ENCODE data around the gene FOSB. TPM values are rescaled to one million over a fixed set of nuclear protein-coding genes. Genes with fewer than 3 reads are reported as not detected.
A peak's percentile ranks its signal among the peaks of the same experiment; 100 is the strongest.

The FOSB gene
- total and polyA plus RNA-seq, 9 of the 15 experiments (the other 6 are each of a cell fraction or from before 2014, with no cell fraction given) = 0.11 to 2.7 (median 0.73) TPM

DNA sequence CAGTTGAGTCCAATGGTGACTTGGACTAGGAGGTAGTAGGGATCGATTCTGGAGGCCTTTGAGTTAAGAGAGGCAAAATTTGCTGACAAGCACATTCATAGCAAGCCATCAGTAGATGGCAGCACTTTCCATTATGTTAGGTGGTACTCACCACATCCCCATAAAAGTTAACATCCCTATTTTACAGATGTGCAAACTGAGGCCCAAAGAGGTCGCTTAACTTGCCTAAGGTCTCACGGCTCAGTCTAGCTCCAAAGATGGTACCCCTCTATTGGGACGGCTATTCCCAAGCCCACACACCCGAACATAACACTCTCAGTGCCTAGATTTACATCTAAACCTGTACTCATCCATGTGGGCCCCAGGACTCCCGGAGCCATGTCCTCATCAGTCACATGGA is 21.5 kb upstream of the FOSB start (continued):
- TF ChIP-seq, protein P1, sequence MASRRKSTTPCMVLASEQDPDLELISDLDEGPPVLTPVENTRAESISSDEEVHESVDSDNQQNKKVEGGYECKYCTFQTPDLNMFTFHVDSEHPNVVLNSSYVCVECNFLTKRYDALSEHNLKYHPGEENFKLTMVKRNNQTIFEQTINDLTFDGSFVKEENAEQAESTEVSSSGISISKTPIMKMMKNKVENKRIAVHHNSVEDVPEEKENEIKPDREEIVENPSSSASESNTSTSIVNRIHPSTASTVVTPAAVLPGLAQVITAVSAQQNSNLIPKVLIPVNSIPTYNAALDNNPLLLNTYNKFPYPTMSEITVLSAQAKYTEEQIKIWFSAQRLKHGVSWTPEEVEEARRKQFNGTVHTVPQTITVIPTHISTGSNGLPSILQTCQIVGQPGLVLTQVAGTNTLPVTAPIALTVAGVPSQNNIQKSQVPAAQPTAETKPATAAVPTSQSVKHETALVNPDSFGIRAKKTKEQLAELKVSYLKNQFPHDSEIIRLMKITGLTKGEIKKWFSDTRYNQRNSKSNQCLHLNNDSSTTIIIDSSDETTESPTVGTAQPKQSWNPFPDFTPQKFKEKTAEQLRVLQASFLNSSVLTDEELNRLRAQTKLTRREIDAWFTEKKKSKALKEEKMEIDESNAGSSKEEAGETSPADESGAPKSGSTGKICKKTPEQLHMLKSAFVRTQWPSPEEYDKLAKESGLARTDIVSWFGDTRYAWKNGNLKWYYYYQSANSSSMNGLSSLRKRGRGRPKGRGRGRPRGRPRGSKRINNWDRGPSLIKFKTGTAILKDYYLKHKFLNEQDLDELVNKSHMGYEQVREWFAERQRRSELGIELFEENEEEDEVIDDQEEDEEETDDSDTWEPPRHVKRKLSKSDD (conservative IDR thresholded peaks at IDR 0.05; ENCODE audit: low read length) = no peak
- no peak for TF ChIP-seq NCOR1 (IDR thresholded peaks at IDR 0.05)
- TF ChIP-seq, protein P2, sequence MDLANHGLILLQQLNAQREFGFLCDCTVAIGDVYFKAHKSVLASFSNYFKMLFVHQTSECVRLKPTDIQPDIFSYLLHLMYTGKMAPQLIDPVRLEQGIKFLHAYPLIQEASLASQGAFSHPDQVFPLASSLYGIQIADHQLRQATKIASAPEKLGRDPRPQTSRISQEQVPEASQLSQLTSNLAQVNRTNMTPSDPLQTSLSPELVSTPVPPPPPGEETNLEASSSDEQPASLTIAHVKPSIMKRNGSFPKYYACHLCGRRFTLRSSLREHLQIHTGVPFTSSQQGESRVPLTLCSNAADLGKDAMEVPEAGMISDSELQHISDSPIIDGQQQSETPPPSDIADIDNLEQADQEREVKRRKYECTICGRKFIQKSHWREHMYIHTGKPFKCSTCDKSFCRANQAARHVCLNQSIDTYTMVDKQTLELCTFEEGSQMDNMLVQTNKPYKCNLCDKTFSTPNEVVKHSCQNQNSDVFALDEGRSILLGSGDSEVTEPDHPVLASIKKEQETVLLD (IDR thresholded peaks at IDR 0.05) = no peak
- no peak for TF ChIP-seq LARP7 (IDR thresholded peaks at IDR 0.05)
- peak; percentile 60 to 95; a peak in 2 of 4 replicates for TF ChIP-seq RCOR1 (IDR thresholded peaks at IDR 0.05; ENCODE audit: borderline replicate concordance in 1 of 2, low read depth in 2 of 2, low read length in 2 of 2)
- TF ChIP-seq, protein P3, sequence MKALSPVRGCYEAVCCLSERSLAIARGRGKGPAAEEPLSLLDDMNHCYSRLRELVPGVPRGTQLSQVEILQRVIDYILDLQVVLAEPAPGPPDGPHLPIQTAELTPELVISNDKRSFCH (CRISPR knock-in tag; IDR thresholded peaks at IDR 0.05) = no peak
- TF ChIP-seq, protein P3 (tag; IDR thresholded peaks at IDR 0.05) = no peak
- TF ChIP-seq, protein P4, sequence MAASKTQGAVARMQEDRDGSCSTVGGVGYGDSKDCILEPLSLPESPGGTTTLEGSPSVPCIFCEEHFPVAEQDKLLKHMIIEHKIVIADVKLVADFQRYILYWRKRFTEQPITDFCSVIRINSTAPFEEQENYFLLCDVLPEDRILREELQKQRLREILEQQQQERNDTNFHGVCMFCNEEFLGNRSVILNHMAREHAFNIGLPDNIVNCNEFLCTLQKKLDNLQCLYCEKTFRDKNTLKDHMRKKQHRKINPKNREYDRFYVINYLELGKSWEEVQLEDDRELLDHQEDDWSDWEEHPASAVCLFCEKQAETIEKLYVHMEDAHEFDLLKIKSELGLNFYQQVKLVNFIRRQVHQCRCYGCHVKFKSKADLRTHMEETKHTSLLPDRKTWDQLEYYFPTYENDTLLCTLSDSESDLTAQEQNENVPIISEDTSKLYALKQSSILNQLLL (CRISPR knock-in tag; IDR thresholded peaks at IDR 0.05; ENCODE audit: borderline replicate concordance) = no peak
- TF ChIP-seq ZNF77 (CRISPR knock-in tag; IDR thresholded peaks at IDR 0.05) = no peak
- TF ChIP-seq ZNF311 (CRISPR knock-in tag; IDR thresholded peaks at IDR 0.05) = no peak
- TF ChIP-seq ZNF175 (CRISPR knock-in tag; IDR thresholded peaks at IDR 0.05; ENCODE audit: low read depth) = no peak
- no peak for TF ChIP-seq ZNF551 (CRISPR knock-in tag; IDR thresholded peaks at IDR 0.05)
- TF ChIP-seq BMI1 (IDR thresholded peaks at IDR 0.05; ENCODE audit: low read length) = no peak
- TF ChIP-seq ZNF561 (CRISPR knock-in tag; conservative IDR thresholded peaks at IDR 0.05) = no peak
- TF ChIP-seq STAG1 (CRISPR knock-in tag; IDR thresholded peaks at IDR 0.05; ENCODE audit: borderline replicate concordance) = no peak
- TF ChIP-seq, protein P5, sequence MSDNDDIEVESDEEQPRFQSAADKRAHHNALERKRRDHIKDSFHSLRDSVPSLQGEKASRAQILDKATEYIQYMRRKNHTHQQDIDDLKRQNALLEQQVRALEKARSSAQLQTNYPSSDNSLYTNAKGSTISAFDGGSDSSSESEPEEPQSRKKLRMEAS (CRISPR knock-in tag; IDR thresholded peaks at IDR 0.05) = no peak; the same call in 1 of the 2 replicates
- TF ChIP-seq SOX6 (IDR thresholded peaks at IDR 0.05) = 0 out of 2 replicates have a peak, but pooled peaks have one; percentile 11
- no peak for TF ChIP-seq ZBED1 (IDR thresholded peaks at IDR 0.05)
- peak in 1 of 2 experiments; percentile 79; a peak in 2 of 3 replicates for TF ChIP-seq CBX3 (IDR thresholded peaks at IDR 0.05; ENCODE audit: borderline replicate concordance in 1 of 2, low read length in 2 of 2)
- TF ChIP-seq, protein P6, sequence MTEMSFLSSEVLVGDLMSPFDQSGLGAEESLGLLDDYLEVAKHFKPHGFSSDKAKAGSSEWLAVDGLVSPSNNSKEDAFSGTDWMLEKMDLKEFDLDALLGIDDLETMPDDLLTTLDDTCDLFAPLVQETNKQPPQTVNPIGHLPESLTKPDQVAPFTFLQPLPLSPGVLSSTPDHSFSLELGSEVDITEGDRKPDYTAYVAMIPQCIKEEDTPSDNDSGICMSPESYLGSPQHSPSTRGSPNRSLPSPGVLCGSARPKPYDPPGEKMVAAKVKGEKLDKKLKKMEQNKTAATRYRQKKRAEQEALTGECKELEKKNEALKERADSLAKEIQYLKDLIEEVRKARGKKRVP (CRISPR knock-in tag; IDR thresholded peaks at IDR 0.05) = no peak
- TF ChIP-seq ZNF668 (CRISPR knock-in tag; IDR thresholded peaks at IDR 0.05) = no peak
- TF ChIP-seq, protein P7, sequence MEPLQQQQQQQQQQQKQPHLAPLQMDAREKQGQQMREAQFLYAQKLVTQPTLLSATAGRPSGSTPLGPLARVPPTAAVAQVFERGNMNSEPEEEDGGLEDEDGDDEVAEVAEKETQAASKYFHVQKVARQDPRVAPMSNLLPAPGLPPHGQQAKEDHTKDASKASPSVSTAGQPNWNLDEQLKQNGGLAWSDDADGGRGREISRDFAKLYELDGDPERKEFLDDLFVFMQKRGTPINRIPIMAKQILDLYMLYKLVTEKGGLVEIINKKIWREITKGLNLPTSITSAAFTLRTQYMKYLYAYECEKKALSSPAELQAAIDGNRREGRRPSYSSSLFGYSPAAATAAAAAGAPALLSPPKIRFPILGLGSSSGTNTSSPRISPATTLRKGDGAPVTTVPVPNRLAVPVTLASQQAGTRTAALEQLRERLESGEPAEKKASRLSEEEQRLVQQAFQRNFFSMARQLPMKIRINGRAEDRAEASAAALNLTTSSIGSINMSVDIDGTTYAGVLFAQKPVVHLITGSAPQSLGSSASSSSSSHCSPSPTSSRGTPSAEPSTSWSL (CRISPR knock-in tag; IDR thresholded peaks at IDR 0.05; ENCODE audit: borderline replicate concordance) = no peak
